GM19238 (cell line): ENCODE results near the gene MBLAC1.

Experiments used
- DNase-seq: peaks from one replicate; pipeline ENCODE4 v3.0.0; 2011; ENCODE audit warnings: low spot score; ENCODE audit not compliant: insufficient read length

MBLAC1 gene

DNA sequence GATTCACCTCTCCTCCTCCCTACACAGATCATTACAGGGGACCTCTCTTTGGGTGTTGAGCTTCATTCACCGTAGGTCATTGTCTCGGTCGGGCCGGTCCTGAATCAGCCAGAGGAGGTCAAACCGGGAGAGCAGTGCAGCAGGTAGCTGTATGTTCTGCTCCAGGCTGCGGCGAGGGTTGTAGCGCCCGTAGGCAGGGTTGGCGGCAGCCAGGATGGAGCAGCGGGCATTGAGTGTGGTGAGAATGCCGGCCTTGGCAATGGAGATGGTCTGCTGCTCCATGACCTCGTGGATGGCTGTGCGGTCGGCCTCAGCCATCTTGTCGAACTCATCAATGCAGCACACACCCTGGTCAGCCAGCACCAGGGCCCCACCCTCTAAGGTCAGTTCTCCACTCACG is 31.1 kb upstream of the MBLAC1 start:
- no peak for DNase-seq

- DNase-seq: no peak
Measured at GRCh38 chr7:100098913-100099312, 27.9 kb upstream of the MBLAC1 start.

- no peak for DNase-seq
Measured at GRCh38 chr7:100099452-100099851, 27.3 kb upstream of the MBLAC1 start.

GRCh38 chr7:100100420-100101015 is 26.2 kb upstream of the MBLAC1 start:
- DNase-seq: peak; percentile 94

DNA sequence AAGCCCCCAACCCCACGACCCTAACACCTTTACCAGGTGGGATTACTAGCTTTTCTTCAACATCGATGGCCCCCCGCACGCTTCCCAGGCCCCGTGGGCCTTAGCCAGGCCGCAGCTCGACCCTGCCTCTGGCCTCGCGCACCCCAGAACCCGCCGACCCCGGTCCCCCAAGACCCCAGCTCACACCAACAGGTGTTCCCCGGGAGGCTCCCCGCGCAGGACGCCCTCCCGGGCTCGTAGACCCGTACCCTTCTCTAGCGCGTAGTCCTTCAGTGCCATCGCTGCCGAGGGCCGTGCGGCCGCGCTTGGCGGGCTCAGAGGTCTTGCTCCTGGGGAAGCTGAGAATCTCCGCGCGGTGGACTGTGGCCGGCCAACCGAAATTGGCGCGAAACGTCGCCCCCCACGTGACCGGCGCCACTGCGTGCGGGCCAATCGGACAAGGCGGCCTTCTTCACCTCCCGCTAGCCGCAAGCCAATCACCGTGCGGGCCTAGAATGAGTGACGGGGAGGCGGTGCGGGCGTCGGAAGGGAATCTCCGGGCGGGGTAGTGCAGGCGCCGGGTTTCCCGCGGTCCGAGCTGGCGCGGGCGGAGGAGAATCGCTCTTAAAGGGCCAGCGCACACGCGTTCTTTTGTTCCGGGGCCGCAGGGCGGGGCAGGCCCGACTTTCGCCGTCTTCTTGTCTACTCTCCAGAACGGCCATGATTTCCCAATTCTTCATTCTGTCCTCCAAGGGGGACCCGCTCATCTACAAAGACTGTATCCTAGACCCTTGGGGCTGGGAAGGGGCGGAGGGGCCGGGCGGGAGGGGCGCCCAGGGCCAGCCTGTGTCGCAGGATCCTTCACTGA is 25.5 kb upstream of the MBLAC1 start, which contains the start of the genes AP4M1 and MCM7:
AP4M1 (plus strand) TSS at position 628 of the 847 bp plus-strand sequence; CDS start at position 700, 72 bp downstream.
MCM7 (minus strand) TSS at position 382 of the 847 bp plus-strand sequence; CDS start at position 279, 103 bp downstream.
- DNase-seq: peak; percentile 96

DNA sequence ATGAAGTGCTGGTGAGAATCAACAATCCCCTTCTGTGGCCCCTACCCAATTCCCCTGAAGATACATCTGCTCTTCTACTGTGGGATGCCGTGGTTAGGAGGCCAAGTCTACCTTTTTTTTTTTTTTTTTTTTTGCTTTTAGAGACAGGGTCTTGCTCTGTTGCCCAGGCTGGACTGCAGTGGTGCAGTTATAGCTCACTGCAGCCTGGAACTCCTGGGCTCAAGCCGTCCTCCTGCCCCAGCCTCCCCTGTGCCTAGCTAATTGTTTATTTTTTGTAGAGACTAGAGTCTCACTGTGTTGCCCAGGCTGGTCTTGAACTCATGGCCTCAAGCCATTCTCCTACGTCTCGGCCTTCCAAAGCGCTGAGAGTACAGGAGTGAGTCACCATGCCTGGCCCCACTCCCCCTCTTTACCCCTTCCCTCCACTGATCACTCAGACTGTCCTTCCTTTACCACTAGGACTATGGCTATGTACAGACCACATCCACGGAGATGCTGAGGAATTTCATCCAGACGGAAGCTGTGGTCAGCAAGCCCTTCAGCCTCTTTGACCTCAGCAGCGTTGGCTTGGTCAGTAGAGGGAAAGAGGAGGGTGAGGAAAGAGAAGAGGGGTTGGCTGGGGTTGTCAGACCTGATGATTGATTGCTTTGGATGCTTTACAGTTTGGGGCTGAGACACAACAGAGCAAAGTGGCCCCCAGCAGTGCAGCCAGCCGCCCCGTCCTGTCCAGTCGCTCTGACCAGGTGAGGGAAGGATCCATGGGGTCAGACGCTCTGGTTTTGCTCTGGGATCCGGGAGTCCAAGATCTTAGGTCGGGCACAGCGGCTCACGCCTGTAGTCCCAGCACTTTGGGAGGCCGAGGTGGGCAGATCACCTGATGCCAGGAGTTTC is 23.6 kb upstream of the MBLAC1 start:
- no peak for DNase-seq

DNA sequence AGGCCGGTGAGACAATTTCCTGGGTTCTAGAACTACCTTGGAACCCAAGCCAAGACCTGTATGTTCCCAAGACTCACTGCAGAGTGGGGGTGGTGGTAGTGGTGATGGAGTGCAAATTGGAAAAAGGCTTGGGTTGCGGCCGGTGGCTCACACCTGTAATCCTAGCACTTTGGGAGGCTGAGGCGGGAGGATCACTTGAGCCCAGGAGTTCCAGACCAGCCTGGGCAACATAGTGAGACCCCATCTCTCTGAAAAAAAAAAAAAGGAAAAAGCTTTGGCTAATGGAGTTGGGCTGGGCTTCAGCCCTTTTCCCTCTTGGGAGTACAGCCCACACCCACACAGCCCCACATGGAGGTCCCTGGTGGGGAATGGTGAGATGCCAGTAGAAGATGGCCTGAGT is 21.2 kb upstream of the MBLAC1 start:
- no peak for DNase-seq

DNA sequence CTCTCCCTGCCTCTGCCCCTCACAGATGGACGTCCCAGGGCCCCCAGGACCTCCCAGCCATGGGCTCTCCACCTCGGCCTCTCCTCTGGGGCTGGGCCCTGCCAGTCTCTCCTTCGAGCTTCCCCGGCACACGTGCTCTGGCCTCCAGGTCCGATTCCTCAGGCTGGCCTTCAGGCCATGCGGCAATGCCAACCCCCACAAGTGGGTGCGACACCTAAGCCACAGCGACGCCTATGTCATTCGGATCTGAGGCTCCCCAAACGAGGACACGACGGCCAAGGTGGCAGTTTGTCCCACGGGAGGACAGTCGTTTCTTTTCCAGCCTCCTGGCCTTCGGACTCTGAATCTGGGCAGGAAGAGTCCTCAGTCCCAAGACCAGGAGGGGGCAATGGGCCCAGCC is 20.1 kb upstream of the MBLAC1 start:
- no peak for DNase-seq

- DNase-seq: no peak
Measured at GRCh38 chr7:100107125-100107737, 19.5 kb upstream of the MBLAC1 start.

DNA sequence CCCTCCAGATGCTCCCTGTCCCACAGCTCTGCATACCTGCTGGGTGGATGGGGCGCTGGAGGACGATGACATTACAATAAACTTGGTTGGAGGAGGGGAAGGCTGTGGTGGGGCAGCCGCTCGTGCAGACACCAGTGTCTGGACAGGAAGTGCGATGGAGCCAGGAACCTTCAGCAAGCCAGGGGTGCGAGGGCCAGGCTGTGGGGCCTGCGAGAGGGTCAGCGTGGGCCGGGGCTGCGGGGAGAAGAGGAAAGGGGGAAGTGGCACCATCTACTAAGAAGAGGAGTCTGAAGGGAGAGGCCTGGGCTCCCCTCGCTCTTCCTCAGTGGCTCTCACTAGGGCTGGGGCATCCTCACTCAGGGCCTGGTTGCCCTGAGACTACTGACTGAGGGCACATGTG is 18.9 kb upstream of the MBLAC1 start:
- DNase-seq: no peak

- DNase-seq: no peak
Measured at GRCh38 chr7:100109521-100110163, 17.1 kb upstream of the MBLAC1 start.

GRCh38 chr7:100111156-100111555 is 15.6 kb upstream of the MBLAC1 start:
- DNase-seq: no peak

DNA sequence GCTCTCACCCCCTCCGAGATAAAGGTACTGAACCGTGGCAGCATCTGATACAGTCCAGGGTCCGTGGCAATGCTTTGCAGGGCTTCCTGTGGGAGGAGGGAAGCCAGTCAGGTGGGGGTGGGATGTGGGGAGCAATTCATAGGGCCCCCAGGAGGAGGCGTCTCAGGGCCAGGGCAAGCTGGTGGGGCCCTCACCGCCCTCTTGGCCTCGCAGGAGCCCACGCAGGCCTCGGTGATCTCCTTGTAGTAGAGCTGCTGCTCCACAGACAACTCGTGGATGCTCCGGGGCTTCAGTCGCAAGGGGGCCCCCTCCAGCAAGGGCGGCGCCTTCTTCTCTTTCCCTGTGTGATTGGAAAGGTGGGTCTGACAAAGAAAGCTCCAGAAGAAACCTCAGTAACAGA is 14.9 kb upstream of the MBLAC1 start:
- DNase-seq: no peak

GRCh38 chr7:100115026-100115425 is 11.7 kb upstream of the MBLAC1 start:
- no peak for DNase-seq

GRCh38 chr7:100118388-100119071 is 8.2 kb upstream of the MBLAC1 start:
- DNase-seq: no peak

DNA sequence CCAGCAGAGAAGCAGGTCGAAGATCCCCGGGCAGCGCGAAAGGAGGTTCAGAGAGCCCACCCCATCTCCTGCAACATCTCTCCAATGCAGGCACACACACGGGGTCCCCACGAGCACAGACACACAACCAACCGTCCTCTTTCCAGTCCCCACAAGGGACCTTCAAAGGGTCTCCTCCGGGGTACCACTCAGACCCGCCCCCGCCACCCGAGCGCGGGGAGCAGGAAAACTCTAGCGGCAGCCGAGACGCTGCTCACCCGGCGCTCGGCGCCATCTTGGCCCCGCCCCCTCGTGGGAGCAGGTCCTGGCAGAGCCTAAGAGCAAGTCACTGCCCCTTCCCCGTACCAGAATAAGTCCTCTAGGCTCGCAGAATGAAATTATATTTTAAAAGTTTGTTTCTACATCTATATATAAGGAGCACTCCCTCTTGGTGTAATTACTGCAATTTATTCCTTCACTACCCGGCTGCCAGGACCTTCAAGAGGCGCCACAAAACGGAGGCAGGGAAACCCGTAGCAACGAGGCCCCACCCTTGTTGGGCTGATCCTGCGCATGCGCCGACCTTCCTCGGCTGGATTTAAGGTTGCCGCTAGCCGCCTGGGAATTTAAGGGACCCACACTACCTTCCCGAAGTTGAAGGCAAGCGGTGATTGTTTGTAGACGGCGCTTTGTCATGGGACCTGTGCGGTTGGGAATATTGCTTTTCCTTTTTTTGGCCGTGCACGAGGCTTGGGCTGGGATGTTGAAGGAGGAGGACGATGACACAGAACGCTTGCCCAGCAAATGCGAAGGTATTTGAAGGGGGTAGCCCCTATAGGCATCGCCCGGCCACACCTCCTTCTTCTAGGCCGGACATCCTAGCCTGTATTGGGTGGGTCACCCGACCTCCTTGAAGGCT is 7.4 kb upstream of the MBLAC1 start, which contains the start of the genes CNPY4 and TAF6:
CNPY4 (plus strand) TSS at position 563 of the 898 bp plus-strand sequence; CDS start at position 674, 111 bp downstream.
TAF6 (minus strand) TSS at position 287 of the 898 bp plus-strand sequence. CDS start 5,149 bp downstream, outside the sequence.
- DNase-seq: peak; percentile 98

GRCh38 chr7:100119970-100120732 is 6.6 kb upstream of the MBLAC1 start:
- DNase-seq: peak; percentile 62

GRCh38 chr7:100120733-100121036 is 6.1 kb upstream of the MBLAC1 start:
- no peak for DNase-seq
